HUES48 (cell line): ENCODE results near the gene OSBP2.
"Not testable (repeated sequence)": the region's sequence is repeated elsewhere in the genome, so short reads cannot be mapped to it uniquely, and the experiment has no call there.

Experiments used
- H3K27ac ChIP-seq: one replicate; pipeline ENCODE4 v1.7.0; 2013; ENCODE audit warnings: low read depth, low read length, inconsistent platforms
- H3K27me3 ChIP-seq: 2 replicates; pipeline ENCODE4 v1.6.1; 2013; ENCODE audit warnings: mild to moderate bottlenecking, low read length; ENCODE audit not compliant: control insufficient read depth, insufficient read depth
- H3K36me3 ChIP-seq: 2 replicates; pipeline ENCODE4 v1.6.1; 2013; ENCODE audit warnings: low read length; ENCODE audit not compliant: control insufficient read depth, insufficient read depth
- H3K4me1 ChIP-seq: 2 replicates; pipeline ENCODE4 v1.6.1; 2013; ENCODE audit warnings: mild to moderate bottlenecking, low read length; ENCODE audit not compliant: control insufficient read depth, insufficient read depth
- H3K4me3 ChIP-seq: 2 replicates; pipeline ENCODE4 v1.5.1; 2013; ENCODE audit warnings: mild to moderate bottlenecking, low read depth, low read length
- H3K9ac ChIP-seq: 2 replicates; pipeline ENCODE4 v1.6.1; 2013; ENCODE audit warnings: mild to moderate bottlenecking, low read depth, low read length, moderate library complexity
- H3K9me3 ChIP-seq: 2 replicates; pipeline ENCODE4 v1.6.1; 2013; ENCODE audit warnings: low read length; ENCODE audit not compliant: control insufficient read depth, insufficient read depth

The OSBP2 gene

GRCh38 chr22:30767661-30768060, 73.0 kb downstream of the OSBP2 start:
- no peak overlapping the region for H3K9ac ChIP-seq
- no peak overlapping the region for H3K4me3 ChIP-seq
- no peak overlapping the region for H3K27ac ChIP-seq
- H3K36me3 ChIP-seq = no peaks in the 10 kb centered on the region
- no peaks in the 10 kb centered on the region for H3K9me3 ChIP-seq
- no peaks in the 10 kb centered on the region for H3K4me1 ChIP-seq
- no peaks in the 10 kb centered on the region for H3K27me3 ChIP-seq

- no peaks in the 10 kb centered on the region for H3K27me3 ChIP-seq
- no peak overlapping the region for H3K9ac ChIP-seq
- H3K27ac ChIP-seq = no peak overlapping the region
- H3K9me3 ChIP-seq = no peaks in the 10 kb centered on the region
- H3K4me3 ChIP-seq = no peak overlapping the region
- no peaks in the 10 kb centered on the region for H3K36me3 ChIP-seq
- no peaks in the 10 kb centered on the region for H3K4me1 ChIP-seq
Measured at GRCh38 chr22:30770716-30771115, 76.0 kb downstream of the OSBP2 start.

- H3K27ac ChIP-seq = no peak overlapping the region
- no peaks in the 10 kb centered on the region for H3K9me3 ChIP-seq
- H3K36me3 ChIP-seq = no peaks in the 10 kb centered on the region
- no peaks in the 10 kb centered on the region for H3K27me3 ChIP-seq
- H3K9ac ChIP-seq = no peak overlapping the region
- H3K4me1 ChIP-seq = no peaks in the 10 kb centered on the region
- no peak overlapping the region for H3K4me3 ChIP-seq
Measured at GRCh38 chr22:30773919-30774318, 79.2 kb downstream of the OSBP2 start.

- Histone ChIP-seq H3K27ac (no peak overlapping the region), H3K9me3 (no peaks in the 10 kb centered on the region), H3K4me1 (no peaks in the 10 kb centered on the region), H3K27me3 (no peaks in the 10 kb centered on the region), H3K36me3 (no peaks in the 10 kb centered on the region), H3K9ac (no peak overlapping the region), H3K4me3 (no peak overlapping the region)
Measured at GRCh38 chr22:30774566-30774965, 79.9 kb downstream of the OSBP2 start.

GRCh38 chr22:30776476-30776875, 81.8 kb downstream of the OSBP2 start:
- Histone ChIP-seq H3K4me3 (no peak overlapping the region), H3K27ac (no peak overlapping the region), H3K9ac (no peak overlapping the region), H3K27me3 (no peaks in the 10 kb centered on the region), H3K4me1 (no peaks in the 10 kb centered on the region), H3K9me3 (no peaks in the 10 kb centered on the region), H3K36me3 (no peaks in the 10 kb centered on the region)

GRCh38 chr22:30777146-30777545, 82.5 kb downstream of the OSBP2 start:
- not testable (repeated sequence) for H3K36me3 ChIP-seq, H3K4me3 ChIP-seq, H3K27ac ChIP-seq, H3K27me3 ChIP-seq, H3K9me3 ChIP-seq, H3K9ac ChIP-seq, H3K4me1 ChIP-seq

GRCh38 chr22:30777587-30777986, 82.9 kb downstream of the OSBP2 start:
- Histone ChIP-seq H3K4me1 (no peaks in the 10 kb centered on the region), H3K9ac (no peak overlapping the region)

GRCh38 chr22:30778261-30778660, 83.6 kb downstream of the OSBP2 start:
- Histone ChIP-seq H3K9me3 (no peaks in the 10 kb centered on the region), H3K9ac (no peak overlapping the region), H3K4me3 (no peak overlapping the region), H3K27ac (no peak overlapping the region), H3K36me3 (no peaks in the 10 kb centered on the region), H3K27me3 (no peaks in the 10 kb centered on the region), H3K4me1 (no peaks in the 10 kb centered on the region)

More at GRCh38 chr22:30777587-30777986, 82.9 kb downstream of the OSBP2 start:
- H3K36me3 ChIP-seq = no peaks in the 10 kb centered on the region
- H3K4me3 ChIP-seq = no peak overlapping the region
- no peaks in the 10 kb centered on the region for H3K9me3 ChIP-seq
- H3K27me3 ChIP-seq = no peaks in the 10 kb centered on the region
- H3K27ac ChIP-seq = no peak overlapping the region

- no peak overlapping the region for H3K4me3 ChIP-seq
- no peaks in the 10 kb centered on the region for H3K4me1 ChIP-seq
- H3K36me3 ChIP-seq = no peaks in the 10 kb centered on the region
- no peaks in the 10 kb centered on the region for H3K9me3 ChIP-seq
- H3K9ac ChIP-seq = no peak overlapping the region
- H3K27me3 ChIP-seq = no peaks in the 10 kb centered on the region
- no peak overlapping the region for H3K27ac ChIP-seq
Measured at GRCh38 chr22:30780026-30780425, 85.4 kb downstream of the OSBP2 start.

GRCh38 chr22:30781271-30781875, 86.7 kb downstream of the OSBP2 start:
- Histone ChIP-seq H3K4me1 (no peaks in the 10 kb centered on the region), H3K27me3 (no peaks in the 10 kb centered on the region), H3K4me3 (no peak overlapping the region), H3K9me3 (no peaks in the 10 kb centered on the region), H3K36me3 (no peaks in the 10 kb centered on the region), H3K27ac (no peak overlapping the region), H3K9ac (no peak overlapping the region)

GRCh38 chr22:30782613-30783012, 87.9 kb downstream of the OSBP2 start:
- no peak overlapping the region for H3K27ac ChIP-seq
- no peaks in the 10 kb centered on the region for H3K9me3 ChIP-seq
- H3K36me3 ChIP-seq = no peaks in the 10 kb centered on the region
- H3K4me1 ChIP-seq = no peaks in the 10 kb centered on the region
- no peak overlapping the region for H3K9ac ChIP-seq
- H3K27me3 ChIP-seq = no peaks in the 10 kb centered on the region
- H3K4me3 ChIP-seq = no peak overlapping the region

- no peak overlapping the region for H3K4me3 ChIP-seq
- H3K27ac ChIP-seq = no peak overlapping the region
- H3K4me1 ChIP-seq = no peaks in the 10 kb centered on the region
- no peaks in the 10 kb centered on the region for H3K9me3 ChIP-seq
- H3K36me3 ChIP-seq = no peaks in the 10 kb centered on the region
- H3K27me3 ChIP-seq = no peaks in the 10 kb centered on the region
- H3K9ac ChIP-seq = no peak overlapping the region
Measured at GRCh38 chr22:30783021-30783420, 88.3 kb downstream of the OSBP2 start.
